Breast epithelium (tissue), 4 donors: ENCODE measurements around the gene FBRS. TPM values are rescaled to one million over a fixed set of nuclear protein-coding genes. Genes with fewer than 3 reads are reported as not detected.

Source experiments
- DNase-seq, 2 donors: peaks; one replicate each; pipeline ENCODE4 v3.0.0-alpha.2; 2019; ENCODE audit warnings: low spot score in 2 of 2
- H3K27ac ChIP-seq, 2 donors: fragments of 200-600 bp; sonication (generic) in 1 of 2; one replicate each; pipeline ENCODE4 v1.5.1; 2016 to 2019; ENCODE audit warnings: mild to moderate bottlenecking in 1 of 2
- H3K27me3 ChIP-seq, 2 donors: fragments of 200-600 bp; sonication (generic) in 1 of 2; one replicate each; pipeline versions ENCODE4 v1.5.1 to v1.6.0; 2017 to 2019; ENCODE audit warnings: control low read depth in 1 of 2, mild to moderate bottlenecking in 1 of 2
- H3K36me3 ChIP-seq: fragments of 200-600 bp; one replicate; pipeline ENCODE4 v1.5.1; 2019
- H3K4me1 ChIP-seq, 2 donors: fragments of 200-600 bp; sonication (generic); one replicate each; pipeline ENCODE4 v1.5.1; 2016 to 2019; ENCODE audit warnings: control low read depth in 1 of 2
- H3K4me3 ChIP-seq, 3 donors: fragments of 200-600 bp; sonication (generic); 1 replicate in 2 of 3; 2 replicates in 1 of 3; pipeline ENCODE4 v1.5.1; 2016 to 2019; ENCODE audit warnings: mild to moderate bottlenecking in 3 of 3, moderate library complexity in 2 of 3
- H3K9me3 ChIP-seq, 2 donors: fragments of 200-600 bp; sonication (generic) in 1 of 2; one replicate each; pipeline ENCODE4 v1.5.1; 2016 to 2019; ENCODE audit warnings: control low read depth in 1 of 2
- POLR2A ChIP-seq: fragments of 450-650 bp; IDR thresholded peaks from one replicate; pipeline ENCODE4 v1.6.1; 2016; ENCODE audit warnings: antibody characterized with exemption, mild to moderate bottlenecking, moderate library complexity
- POLR2AphosphoS5 ChIP-seq, 3 donors: sonication (generic); formaldehyde crosslinking; IDR thresholded peaks; one replicate each; pipeline ENCODE4 v1.6.1; 2017; ENCODE audit warnings: antibody characterized with exemption in 3 of 3
- intact Hi-C: fragments of 100-400 bp; cut with DNase I; formaldehyde crosslinking; loops from one replicate; pipeline ENCODE4 v1.15.1; 2023; ENCODE audit warnings: low total_unique reads
- total RNA-seq, 3 donors: library from RNA; depleted of rRNA; stranded (reverse); fragments of >200 nt; gene quantifications; one replicate each; pipeline ENCODE4 v1.1.0, GENCODE V29; 2016
- TF ChIP-seq, protein P1 (sequence below), 3 donors: fragments of 450-650 bp; IDR thresholded peaks; one replicate each; pipeline ENCODE4 v1.5.1; 2016 to 2017; ENCODE audit warnings: antibody characterized with exemption in 3 of 3, mild to moderate bottlenecking in 3 of 3, moderate library complexity in 3 of 3

The FBRS gene
- total RNA-seq = 10 to 100 TPM; 13.6 to 25.2 (median 17.7) TPM

DNA sequence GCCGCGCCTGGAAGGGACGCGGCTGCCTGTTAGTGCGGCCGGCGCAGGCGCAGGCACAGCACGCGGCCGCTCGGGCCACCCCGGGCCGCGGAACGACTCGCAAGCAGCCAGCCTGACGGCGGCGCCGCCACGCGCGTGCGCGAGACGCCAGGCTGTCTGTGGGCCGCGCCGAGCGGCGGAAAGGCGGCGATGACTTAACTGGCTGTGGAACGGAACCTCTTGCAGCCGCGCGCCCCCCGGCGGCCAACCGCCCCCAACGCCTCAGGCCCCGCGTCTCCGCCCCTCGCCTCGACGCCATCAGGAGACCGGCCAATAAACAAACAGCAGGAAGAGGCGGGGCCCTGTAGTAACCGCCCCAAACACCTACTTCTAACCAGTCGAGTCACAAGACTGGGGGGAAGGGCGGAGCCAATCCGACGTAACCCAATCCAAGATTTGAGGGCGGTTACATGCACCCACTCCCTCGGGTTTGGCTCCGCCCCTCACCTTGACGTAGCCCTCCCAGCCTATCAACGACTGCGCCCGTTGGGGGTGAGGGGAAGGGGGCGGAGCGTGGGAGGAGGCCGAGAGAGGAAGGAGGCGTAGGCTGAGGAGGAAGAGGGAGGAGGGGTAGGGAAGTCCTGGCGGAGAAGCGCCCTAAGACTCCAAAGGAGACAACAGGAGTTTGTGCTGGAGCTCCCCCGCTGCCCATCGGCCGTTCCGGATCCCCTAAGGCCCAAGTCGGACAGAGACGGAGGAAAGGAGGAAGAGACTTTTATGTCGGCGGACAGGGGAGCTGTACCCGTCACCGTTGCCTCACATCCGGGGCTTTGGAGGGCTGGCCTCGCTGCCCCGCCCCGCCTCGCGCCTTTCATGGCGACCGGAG is at the start of gene FBRS:
Gene FBRS, plus strand, starts transcription at position 566 of the 865 bp plus-strand sequence. CDS start 1,088 bp downstream, outside the sequence.
- intact Hi-C loops = no loop called here
- H3K36me3 ChIP-seq = peaks cover 4% of the 10 kb centered on the region

DNA sequence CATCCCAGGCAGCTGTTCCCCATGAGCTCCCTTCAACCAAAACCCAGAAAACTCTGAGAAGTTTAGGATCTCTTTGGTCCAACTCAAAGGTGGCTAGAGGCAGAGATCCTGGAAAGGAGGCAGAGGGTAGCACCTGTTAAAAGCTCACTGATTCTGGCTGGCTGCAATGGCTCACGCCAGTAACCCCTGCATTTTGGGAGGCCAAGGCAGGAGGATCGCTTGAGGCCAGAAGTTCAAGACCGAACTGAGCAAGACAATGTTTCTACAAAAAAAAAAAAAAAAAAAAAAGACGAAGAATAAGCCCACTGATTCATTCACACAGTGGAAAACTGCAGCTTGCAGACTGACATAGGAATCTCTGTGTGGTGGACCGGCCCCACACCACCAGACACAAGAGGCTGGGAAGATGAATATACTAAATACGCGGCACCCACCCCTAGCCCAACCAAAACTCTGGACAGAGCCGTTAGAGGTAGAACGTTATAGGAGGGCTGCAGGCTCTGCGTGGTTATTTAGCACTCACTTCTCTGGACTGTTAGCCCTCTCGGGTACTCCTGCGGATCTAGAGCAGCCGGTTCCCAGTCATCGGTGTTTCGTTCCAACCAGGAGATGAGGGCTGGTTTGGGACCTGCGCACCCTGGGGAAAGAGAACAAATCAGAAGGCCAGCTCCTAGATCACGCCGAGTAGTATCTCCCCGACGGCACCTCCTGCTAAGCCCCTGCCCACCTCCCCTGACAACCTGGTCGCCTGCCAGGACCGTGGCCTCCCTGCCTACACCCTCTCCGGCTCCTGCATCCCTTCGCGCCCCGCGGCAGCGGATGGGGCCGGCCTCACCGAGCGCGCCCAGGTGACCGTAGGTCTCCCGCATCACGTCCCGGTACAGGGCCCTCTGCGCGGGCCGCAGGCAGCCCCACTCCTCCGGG is 49.0 kb upstream of the FBRS start:
- peaks cover 8% of the 10 kb centered on the region for H3K36me3 ChIP-seq
- DNase-seq = peak in 1 of 2 donors; percentile 29
- no peaks in the 10 kb centered on the region for H3K4me1 ChIP-seq
- H3K4me3 ChIP-seq = peak overlapping the region; percentile 69 to 89 (median 88)
- intact Hi-C loops = no loop called here
- TF ChIP-seq, protein P1, sequence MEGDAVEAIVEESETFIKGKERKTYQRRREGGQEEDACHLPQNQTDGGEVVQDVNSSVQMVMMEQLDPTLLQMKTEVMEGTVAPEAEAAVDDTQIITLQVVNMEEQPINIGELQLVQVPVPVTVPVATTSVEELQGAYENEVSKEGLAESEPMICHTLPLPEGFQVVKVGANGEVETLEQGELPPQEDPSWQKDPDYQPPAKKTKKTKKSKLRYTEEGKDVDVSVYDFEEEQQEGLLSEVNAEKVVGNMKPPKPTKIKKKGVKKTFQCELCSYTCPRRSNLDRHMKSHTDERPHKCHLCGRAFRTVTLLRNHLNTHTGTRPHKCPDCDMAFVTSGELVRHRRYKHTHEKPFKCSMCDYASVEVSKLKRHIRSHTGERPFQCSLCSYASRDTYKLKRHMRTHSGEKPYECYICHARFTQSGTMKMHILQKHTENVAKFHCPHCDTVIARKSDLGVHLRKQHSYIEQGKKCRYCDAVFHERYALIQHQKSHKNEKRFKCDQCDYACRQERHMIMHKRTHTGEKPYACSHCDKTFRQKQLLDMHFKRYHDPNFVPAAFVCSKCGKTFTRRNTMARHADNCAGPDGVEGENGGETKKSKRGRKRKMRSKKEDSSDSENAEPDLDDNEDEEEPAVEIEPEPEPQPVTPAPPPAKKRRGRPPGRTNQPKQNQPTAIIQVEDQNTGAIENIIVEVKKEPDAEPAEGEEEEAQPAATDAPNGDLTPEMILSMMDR (IDR thresholded peaks at IDR 0.05) = no peak
- TF ChIP-seq POLR2A (no peak), POLR2AphosphoS5 (IDR thresholded peaks at IDR 0.05) (no peak)
- H3K27me3 ChIP-seq = no peaks in the 10 kb centered on the region
- H3K9me3 ChIP-seq = no peaks in the 10 kb centered on the region
- H3K27ac ChIP-seq = peak overlapping the region; percentile 92 to 93

More for the DNA sequence above, at the start of gene FBRS:
- Histone ChIP-seq H3K9me3 (no peaks in the 10 kb centered on the region), H3K4me3 (peak within 1 kb of the TSS; percentile 79 to 97 (median 85)), H3K4me1 (peaks cover 5 to 25% of the 10 kb centered on the region in 2 donors), H3K27me3 (no peaks in the 10 kb centered on the region), H3K27ac (peak within 1 kb of the TSS; percentile 97 to 99)
- TF ChIP-seq, protein P1 (IDR thresholded peaks at IDR 0.05) = peak; percentile 40 to 70 (median 47)
- peak; percentile 95 to 99 (median 99) for TF ChIP-seq POLR2AphosphoS5 (IDR thresholded peaks at IDR 0.05)
- TF ChIP-seq POLR2A = peak; percentile 95
- DNase-seq = peak; percentile 100

DNA sequence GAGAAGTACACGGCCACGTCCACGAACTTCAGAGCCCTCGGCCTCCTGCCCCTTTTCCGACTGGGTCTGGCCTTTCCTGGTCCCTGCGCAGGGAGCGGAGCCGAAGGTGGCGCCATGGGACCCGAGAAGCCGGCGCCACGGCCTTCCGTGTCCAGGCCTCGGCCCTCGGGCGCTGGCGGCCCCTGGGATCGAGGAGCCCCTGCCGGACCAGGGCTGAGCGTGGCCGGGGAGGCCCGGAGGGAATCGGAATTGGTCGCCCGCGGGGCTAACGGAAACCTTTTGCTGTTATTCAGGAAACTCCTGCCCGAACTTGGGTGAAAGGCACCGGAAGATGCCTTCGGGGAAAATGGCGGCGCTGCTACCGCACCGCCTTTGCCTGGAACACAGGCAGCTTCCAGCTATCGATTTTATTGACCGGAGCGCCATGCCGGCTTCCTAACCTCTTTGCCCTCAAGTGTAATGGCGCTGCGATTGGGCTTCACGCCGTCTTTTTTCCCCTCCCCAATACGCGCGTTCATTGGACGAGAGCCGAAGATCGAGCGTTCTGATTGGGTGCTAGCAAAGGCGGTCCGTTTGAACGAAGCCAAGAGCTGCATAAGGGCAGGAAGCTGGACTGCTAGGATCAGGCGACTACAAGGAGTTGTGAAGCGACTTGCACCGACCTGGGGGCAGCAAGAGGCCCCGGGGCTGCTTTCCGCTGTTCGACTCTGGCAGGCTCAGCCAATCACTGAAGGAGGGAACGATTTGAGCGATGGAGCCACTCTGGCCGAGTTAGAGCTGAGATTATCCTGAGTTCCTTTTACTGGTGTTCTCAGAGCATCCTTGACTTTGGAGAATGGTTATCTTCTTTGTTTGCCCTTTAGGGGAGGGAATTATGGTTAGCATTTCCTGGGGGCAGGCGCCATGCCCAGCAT is 48.0 kb upstream of the FBRS start, which contains the start of gene ZNF689:
Gene ZNF689, minus strand, starts transcription at position 464 of the 914 bp plus-strand sequence. Its CDS starts 348 bp downstream, at position 116.
- Histone ChIP-seq H3K27me3 (no peaks in the 10 kb centered on the region), H3K36me3 (no peaks in the 10 kb centered on the region), H3K4me3 (peak within 1 kb of the TSS; percentile 69 to 89 (median 88)), H3K27ac (peak within 1 kb of the TSS; percentile 92 to 93), H3K4me1 (no peaks in the 10 kb centered on the region), H3K9me3 (no peaks in the 10 kb centered on the region)
- intact Hi-C loops = no loop called here
- TF ChIP-seq POLR2A = peak; percentile 10
- TF ChIP-seq POLR2AphosphoS5 (IDR thresholded peaks at IDR 0.05) = peak; percentile 70 to 77 (median 75)
- TF ChIP-seq, protein P1 (IDR thresholded peaks at IDR 0.05) = no peak
- DNase-seq = peak; percentile 90 to 95

DNA sequence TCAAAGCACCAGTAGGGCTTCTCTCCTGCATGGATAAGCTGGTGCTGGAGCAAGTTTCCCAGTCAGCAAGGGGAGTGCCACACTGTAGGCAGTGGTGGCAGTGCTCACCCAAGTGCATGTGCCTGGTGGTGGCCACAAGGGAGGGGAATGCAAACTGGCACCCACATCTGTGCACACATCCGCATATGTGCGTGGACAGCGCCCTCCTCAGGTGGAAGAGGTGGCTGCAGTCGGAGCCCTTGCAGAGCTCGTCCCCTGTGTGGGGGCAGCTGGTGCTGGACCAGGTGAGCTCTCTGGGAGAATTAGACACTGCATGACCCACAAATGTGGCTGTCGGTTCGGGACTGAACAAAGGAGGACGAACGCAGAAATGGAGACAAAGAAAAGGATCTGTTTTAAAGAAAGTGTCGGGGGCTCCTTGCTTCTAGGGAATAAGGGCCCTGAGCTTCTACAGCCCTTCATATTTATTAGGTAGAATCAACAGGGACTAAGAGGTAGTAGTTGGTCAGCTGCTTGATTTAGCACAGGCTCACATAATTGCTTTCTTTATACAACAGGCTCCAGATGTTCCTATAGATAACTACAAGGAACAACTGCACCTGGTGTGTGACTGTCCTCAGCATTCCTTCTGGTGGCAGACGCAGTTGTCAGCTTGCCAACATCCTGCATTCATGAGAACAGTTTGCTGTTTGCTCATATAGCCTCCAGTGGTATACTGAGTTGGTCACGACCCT is 42.7 kb upstream of the FBRS start:
- Histone ChIP-seq H3K36me3 (no peaks in the 10 kb centered on the region), H3K4me1 (no peaks in the 10 kb centered on the region), H3K9me3 (no peaks in the 10 kb centered on the region), H3K27ac (no peak overlapping the region), H3K27me3 (no peaks in the 10 kb centered on the region), H3K4me3 (no peak overlapping the region)
- intact Hi-C loops = no loop called here
- peak in 1 of 2 donors; percentile 79 for DNase-seq
- TF ChIP-seq POLR2A = no peak
- TF ChIP-seq, protein P1 (IDR thresholded peaks at IDR 0.05) = peak in 1 of 3 donors; percentile 30
